HG02571 (cell line): ENCODE results near the gene KANK2.
"Not testable (repeated sequence)": the region's sequence is repeated elsewhere in the genome, so short reads cannot be mapped to it uniquely, and the experiment has no call there.

Source experiments
- ATAC-seq: cut with Tn5 transposase; IDR thresholded peaks from one replicate; pipeline ENCODE4 v1.9.1; 2021; ENCODE audit warnings: mild to moderate bottlenecking, moderate library complexity; ENCODE audit not compliant: unreplicated experiment

KANK2 gene

GRCh38 chr19:11198769-11199424 lies 1.6 kb upstream of the KANK2 start:
- ATAC-seq: no peak

- ATAC-seq: no peak
Measured at GRCh38 chr19:11198175-11198534, 810 bp upstream of the KANK2 start.

GRCh38 chr19:11196406-11197287 lies 698 bp downstream of the KANK2 start:
- no peak for ATAC-seq

GRCh38 chr19:11195681-11196080 lies 1.7 kb downstream of the KANK2 start:
- ATAC-seq: no peak

- no peak for ATAC-seq
Measured at GRCh38 chr19:11194656-11195558, 2.4 kb downstream of the KANK2 start.

- no peak for ATAC-seq
Measured at GRCh38 chr19:11194173-11194572, 3.2 kb downstream of the KANK2 start.

GRCh38 chr19:11192957-11193939 lies 4.1 kb downstream of the KANK2 start:
- ATAC-seq: no peak

GRCh38 chr19:11191934-11192333 lies 5.4 kb downstream of the KANK2 start:
- no peak for ATAC-seq

- no peak for ATAC-seq
Measured at GRCh38 chr19:11191273-11191755, 6.0 kb downstream of the KANK2 start.

- ATAC-seq: no peak
Measured at GRCh38 chr19:11190501-11190900, 6.8 kb downstream of the KANK2 start.

- no peak for ATAC-seq
Measured at GRCh38 chr19:11187441-11187840, 9.9 kb downstream of the KANK2 start.

GRCh38 chr19:11182994-11183393 lies 14.4 kb downstream of the KANK2 start:
- ATAC-seq: no peak

- ATAC-seq: no peak
Measured at GRCh38 chr19:11181488-11181887, 15.9 kb downstream of the KANK2 start.

- ATAC-seq: not testable (repeated sequence)
Measured at GRCh38 chr19:11180975-11181374, 16.4 kb downstream of the KANK2 start.

- no peak for ATAC-seq
Measured at GRCh38 chr19:11180346-11180745, 17.0 kb downstream of the KANK2 start.

- ATAC-seq: no peak
Measured at GRCh38 chr19:11179716-11180297, 17.5 kb downstream of the KANK2 start.

GRCh38 chr19:11179145-11179465 lies 18.2 kb downstream of the KANK2 start:
- ATAC-seq: not testable (repeated sequence)

GRCh38 chr19:11177592-11177991 lies 19.8 kb downstream of the KANK2 start:
- ATAC-seq: no peak

GRCh38 chr19:11176466-11177193 lies 20.7 kb downstream of the KANK2 start:
- ATAC-seq: no peak
